SJSA1 (cell line): ENCODE data around the gene HK2. TPM values are rescaled to one million over a fixed set of nuclear protein-coding genes. Genes with fewer than 3 reads are reported as not detected.
A peak's percentile ranks its signal among the peaks of the same experiment; 100 is the strongest.

ENCODE experiments used
- DNase-seq, 2 experiments: peaks; one replicate each; pipeline ENCODE4 v3.0.0-alpha.2; 2015 to 2020; ENCODE audit warnings: low spot score in 2 of 2, low read depth in 1 of 2
- H3K27ac ChIP-seq: fragments of 250-450 bp; sonication (Bioruptor Pico); 2 replicates; pipeline ENCODE4 v1.5.1; 2020; ENCODE audit warnings: mild to moderate bottlenecking, moderate library complexity
- H3K27me3 ChIP-seq: fragments of 250-450 bp; sonication (Bioruptor Pico); replicated peaks from 2 replicates; pipeline ENCODE4 v1.5.1; 2020; ENCODE audit warnings: mild to moderate bottlenecking, moderate library complexity
- H3K36me3 ChIP-seq: fragments of 250-450 bp; sonication (Bioruptor Pico); 2 replicates; pipeline ENCODE4 v1.5.1; 2020; ENCODE audit warnings: mild to moderate bottlenecking
- H3K4me1 ChIP-seq: fragments of 250-450 bp; sonication (Bioruptor Pico); replicated peaks from 2 replicates; pipeline ENCODE4 v1.6.1; 2021; ENCODE audit warnings: mild to moderate bottlenecking
- H3K4me3 ChIP-seq: fragments of 250-450 bp; sonication (Bioruptor Pico); 2 replicates; pipeline ENCODE4 v1.5.1; 2020; ENCODE audit warnings: mild to moderate bottlenecking
- H3K9me3 ChIP-seq: fragments of 250-450 bp; sonication (Bioruptor Pico); replicated peaks from 2 replicates; pipeline ENCODE4 v1.5.1; 2020; ENCODE audit warnings: mild to moderate bottlenecking
- total RNA-seq: library from RNA; depleted of rRNA; stranded (reverse); fragments of >200 nt; shearing (Covaris generic); gene quantifications from 2 replicates; pipeline ENCODE4 v1.2.3, GENCODE V29; 2014

Gene HK2
- total RNA-seq, 1 experiment from 2014 or later, result 7.1 TPM

DNA sequence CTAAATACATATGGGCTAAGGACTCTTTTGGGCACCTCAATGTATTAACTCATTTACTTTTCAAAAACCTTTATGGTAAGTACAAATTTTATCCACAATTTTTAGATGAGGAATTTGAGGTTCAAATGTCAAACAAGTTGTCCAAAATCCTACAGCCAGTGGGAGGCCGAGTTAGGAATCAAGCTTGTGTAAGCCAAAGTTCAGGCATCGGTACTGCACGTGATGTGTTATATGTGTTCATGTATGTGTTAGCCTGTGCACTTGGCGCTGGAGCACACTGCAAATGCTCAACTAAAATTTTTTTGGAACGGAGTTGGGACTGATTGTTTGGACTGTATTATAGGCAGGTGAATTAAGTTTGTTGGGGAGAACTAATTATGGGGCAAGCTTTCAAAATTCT lies 22.7 kb downstream of the HK2 start:
- H3K36me3 ChIP-seq, result peaks cover 18% of the 10 kb centered on the region
- no peaks in the 10 kb centered on the region for H3K9me3 ChIP-seq
- no peak overlapping the region for H3K27ac ChIP-seq
- no peak for DNase-seq
- no peak overlapping the region for H3K4me3 ChIP-seq
- no peaks in the 10 kb centered on the region for H3K27me3 ChIP-seq
- H3K4me1 ChIP-seq, result peaks cover 10% of the 10 kb centered on the region; the same call in 1 of the 2 replicates

DNA sequence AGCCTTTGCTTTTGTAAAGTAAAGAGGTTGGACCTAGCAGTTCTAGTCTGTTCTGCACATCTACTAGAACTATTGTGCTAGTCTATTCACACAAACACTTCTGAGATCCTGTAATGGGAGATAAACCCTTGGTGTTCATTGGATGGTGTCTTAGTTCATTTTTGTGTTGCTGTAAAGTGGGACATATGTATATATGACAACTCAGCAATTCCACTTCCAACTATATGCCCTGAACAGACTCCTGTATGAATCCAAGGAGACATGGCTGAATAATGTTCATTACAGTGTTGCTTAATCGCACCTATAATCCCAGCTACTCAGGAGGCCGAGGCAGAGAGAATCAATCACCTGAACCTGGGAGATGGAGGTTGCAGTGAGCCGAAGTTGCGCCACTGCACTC lies 23.3 kb downstream of the HK2 start:
- Histone ChIP-seq H3K4me1 (peaks cover 10% of the 10 kb centered on the region; the same call in 1 of the 2 replicates), H3K27me3 (no peaks in the 10 kb centered on the region), H3K27ac (no peak overlapping the region), H3K36me3 (peaks cover 20% of the 10 kb centered on the region), H3K9me3 (no peaks in the 10 kb centered on the region), H3K4me3 (no peak overlapping the region)
- no peak for DNase-seq

DNA sequence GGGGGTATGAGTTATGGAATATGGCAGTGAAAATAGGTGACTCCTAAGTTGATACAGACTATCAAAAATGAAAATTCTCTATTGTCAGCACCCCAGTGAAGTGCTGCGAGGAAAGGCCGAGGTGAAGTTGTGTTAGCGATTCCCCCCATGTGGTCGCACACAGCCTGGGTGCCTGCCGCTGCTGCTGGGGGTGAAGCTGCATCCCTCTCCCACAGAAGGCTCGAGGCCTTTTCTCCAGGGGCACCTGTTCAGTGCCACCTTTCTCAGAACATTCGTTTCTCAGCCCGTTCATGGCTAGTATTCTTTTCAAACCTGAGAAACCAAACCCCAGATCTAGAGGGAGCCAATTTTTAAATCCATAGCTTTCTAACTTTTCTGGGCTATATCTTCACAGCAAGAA lies 23.8 kb downstream of the HK2 start:
- no peak for DNase-seq
- Histone ChIP-seq H3K36me3 (peaks cover 20% of the 10 kb centered on the region), H3K4me3 (no peak overlapping the region), H3K27ac (no peak overlapping the region), H3K27me3 (no peaks in the 10 kb centered on the region), H3K9me3 (no peaks in the 10 kb centered on the region), H3K4me1 (peaks cover 10% of the 10 kb centered on the region; the same call in 1 of the 2 replicates)

DNA sequence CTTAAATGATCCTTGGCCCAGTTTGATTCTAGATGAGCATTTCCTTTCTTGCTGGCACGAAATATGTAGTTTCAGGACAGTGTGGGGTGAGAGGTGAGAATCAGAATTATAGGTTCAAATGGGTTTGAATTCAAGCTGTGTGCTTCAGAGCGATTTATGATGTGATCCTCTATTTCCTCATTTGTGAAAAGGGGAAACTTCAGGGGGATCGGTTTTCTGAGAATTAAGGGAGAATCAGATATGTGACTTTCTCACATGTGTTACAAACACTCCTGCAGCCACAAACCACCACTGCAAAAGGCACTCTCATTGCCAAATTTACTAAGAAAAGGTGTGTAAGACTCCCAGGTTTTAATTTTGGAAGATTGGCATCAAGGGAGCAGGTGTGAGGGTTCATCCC lies 24.4 kb downstream of the HK2 start:
- peaks cover 20% of the 10 kb centered on the region for H3K36me3 ChIP-seq
- no peak for DNase-seq
- H3K9me3 ChIP-seq, result no peaks in the 10 kb centered on the region
- H3K4me3 ChIP-seq, result no peak overlapping the region
- peaks cover 10% of the 10 kb centered on the region; the same call in 1 of the 2 replicates for H3K4me1 ChIP-seq
- H3K27me3 ChIP-seq, result no peaks in the 10 kb centered on the region
- no peak overlapping the region for H3K27ac ChIP-seq

DNA sequence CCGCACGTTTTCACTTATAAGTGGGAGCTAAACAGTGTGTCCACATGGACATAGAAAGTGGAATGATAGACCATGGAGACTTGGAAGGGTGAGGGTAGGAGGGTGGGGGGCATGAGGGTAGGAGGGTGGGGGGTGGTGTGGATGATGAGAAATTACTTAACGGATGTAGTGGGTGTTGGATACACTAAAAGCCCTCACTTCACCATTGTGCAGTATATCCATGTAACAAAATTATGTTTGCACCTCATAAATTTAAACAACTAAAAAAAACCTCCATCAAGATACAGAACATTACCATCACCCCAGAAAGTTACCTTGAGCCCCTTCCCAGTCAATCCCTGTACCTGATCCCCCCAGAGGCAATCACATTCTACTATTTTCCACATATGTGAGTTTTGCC lies 26.2 kb downstream of the HK2 start:
- no peak for DNase-seq
- Histone ChIP-seq H3K36me3 (peaks cover 17% of the 10 kb centered on the region), H3K27me3 (no peaks in the 10 kb centered on the region), H3K9me3 (no peaks in the 10 kb centered on the region), H3K27ac (no peak overlapping the region), H3K4me3 (no peak overlapping the region), H3K4me1 (peaks cover 15% of the 10 kb centered on the region)

DNA sequence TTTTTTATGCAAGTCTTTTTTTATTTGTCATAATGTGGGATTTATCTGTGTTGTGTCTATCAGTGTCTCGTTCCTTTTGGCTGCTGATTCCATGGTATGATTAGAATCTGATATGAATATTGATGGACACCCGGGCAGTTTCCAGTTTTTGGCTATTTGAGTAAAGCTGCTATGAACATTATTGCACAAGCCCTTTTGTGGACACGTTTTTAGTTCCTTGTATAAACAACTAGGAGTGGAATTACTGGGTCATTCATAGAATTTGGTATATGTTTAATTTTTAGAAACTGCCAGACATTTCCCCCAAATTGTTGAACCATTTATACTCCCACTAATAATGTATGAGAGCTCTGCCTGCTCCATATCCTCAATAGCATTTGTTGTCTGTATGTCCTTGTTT lies 26.6 kb downstream of the HK2 start:
- H3K27ac ChIP-seq, result no peak overlapping the region
- no peaks in the 10 kb centered on the region for H3K27me3 ChIP-seq
- H3K4me1 ChIP-seq, result peaks cover 19% of the 10 kb centered on the region
- no peak overlapping the region for H3K4me3 ChIP-seq
- peaks cover 14% of the 10 kb centered on the region; the same call in 1 of the 2 replicates for H3K36me3 ChIP-seq
- no peak for DNase-seq
- H3K9me3 ChIP-seq, result no peaks in the 10 kb centered on the region

DNA sequence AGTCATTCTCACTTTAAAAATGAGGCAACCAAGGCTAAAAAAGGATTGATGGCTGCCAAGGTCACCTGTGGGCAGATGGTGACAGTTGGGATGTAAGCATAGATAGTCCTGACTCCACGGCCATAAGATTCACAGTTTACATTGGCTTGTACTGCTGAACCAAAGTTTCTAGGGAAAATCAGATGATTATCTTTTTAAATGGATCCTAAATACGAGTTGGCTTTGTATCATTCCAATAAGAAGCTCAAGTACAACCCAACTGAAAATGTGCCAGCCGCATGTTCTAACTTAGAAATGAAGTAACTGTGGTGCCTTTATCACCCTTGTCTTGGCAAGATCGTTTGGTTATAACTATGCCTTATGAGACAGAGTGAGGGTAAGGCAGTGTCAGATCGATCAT lies 27.6 kb downstream of the HK2 start:
- no peaks in the 10 kb centered on the region for H3K27me3 ChIP-seq
- no peak overlapping the region for H3K4me3 ChIP-seq
- peaks cover 8% of the 10 kb centered on the region; the same call in 1 of the 2 replicates for H3K36me3 ChIP-seq
- peaks cover 23% of the 10 kb centered on the region for H3K4me1 ChIP-seq
- no peak for DNase-seq
- no peak overlapping the region for H3K27ac ChIP-seq
- H3K9me3 ChIP-seq, result no peaks in the 10 kb centered on the region

DNA sequence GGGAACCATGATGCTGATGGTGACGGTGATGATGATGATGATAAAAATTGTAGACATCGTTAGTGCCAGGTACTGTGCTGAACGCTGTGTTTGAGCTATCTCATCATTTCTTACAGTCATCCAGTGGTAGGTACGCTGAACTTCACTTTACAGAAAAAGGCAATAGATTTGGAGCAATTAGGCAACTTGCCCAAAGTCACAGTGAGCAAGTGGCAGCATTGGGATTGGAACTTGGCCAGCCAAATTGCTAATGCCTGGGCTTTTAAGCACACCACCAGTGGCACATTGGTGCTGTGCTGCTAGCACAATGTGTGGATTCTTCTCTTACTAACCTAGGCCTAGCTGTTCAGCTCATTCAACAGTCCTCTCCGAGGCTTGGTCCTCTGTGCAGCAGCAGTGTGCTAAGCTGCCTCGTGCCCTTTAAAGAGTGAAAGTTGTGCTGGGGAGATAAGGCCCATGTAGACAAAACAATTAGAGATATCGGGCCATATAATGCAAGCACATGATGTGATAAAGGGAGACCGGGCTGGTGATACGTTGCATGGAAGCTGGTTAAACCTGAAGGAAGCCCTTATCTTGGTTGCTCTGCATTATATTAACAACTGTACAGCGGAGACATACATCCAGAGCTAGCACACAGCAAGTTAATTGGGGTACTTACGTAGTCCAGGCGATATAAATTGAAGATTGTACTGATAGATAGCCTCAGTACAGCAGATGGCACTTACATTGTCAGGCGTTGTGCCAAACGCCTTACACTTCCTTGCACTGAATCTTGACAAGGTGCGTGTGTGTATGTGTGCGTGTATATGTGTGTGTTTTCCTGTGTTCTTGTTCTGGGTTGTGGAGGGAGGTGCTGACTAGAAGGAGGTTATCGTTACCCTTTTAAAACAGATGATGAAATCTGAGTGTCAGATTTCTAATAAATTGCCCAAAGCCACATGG lies 28.4 kb downstream of the HK2 start:
- DNase-seq, result no peak
- Histone ChIP-seq H3K27ac (no peak overlapping the region), H3K36me3 (0 out of 2 replicates have a peak, but pooled peaks cover 3% of the 10 kb centered on the region), H3K9me3 (no peaks in the 10 kb centered on the region), H3K27me3 (no peaks in the 10 kb centered on the region), H3K4me1 (peaks cover 17% of the 10 kb centered on the region), H3K4me3 (no peak overlapping the region)

DNA sequence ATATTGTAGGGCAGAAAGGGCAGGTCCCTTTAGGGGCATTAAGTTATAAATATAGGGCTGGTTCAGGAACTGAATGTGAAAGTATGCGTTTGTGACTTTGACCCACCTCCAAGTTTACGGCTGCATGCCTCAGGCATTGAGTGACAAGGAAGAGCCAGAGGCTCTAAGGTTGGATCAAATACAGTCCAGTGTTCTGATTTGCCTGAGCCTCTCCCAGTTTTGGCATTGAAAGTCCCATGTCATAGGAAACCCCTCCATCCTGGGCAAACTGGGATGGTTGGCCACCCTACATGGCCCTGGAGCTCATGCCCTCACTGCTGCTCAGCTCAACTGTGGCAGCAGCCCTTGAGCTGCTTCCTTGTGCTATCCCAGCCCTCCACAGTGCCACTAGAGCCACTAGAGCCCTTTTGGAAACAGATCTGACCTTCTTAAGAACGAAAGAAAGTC lies 29.9 kb downstream of the HK2 start:
- H3K9me3 ChIP-seq, result no peaks in the 10 kb centered on the region
- no peak overlapping the region for H3K27ac ChIP-seq
- H3K4me3 ChIP-seq, result no peak overlapping the region
- peaks cover 30% of the 10 kb centered on the region for H3K4me1 ChIP-seq
- no peaks in the 10 kb centered on the region for H3K27me3 ChIP-seq
- 0 out of 2 replicates have a peak, but pooled peaks cover 3% of the 10 kb centered on the region for H3K36me3 ChIP-seq
- DNase-seq, result no peak

DNA sequence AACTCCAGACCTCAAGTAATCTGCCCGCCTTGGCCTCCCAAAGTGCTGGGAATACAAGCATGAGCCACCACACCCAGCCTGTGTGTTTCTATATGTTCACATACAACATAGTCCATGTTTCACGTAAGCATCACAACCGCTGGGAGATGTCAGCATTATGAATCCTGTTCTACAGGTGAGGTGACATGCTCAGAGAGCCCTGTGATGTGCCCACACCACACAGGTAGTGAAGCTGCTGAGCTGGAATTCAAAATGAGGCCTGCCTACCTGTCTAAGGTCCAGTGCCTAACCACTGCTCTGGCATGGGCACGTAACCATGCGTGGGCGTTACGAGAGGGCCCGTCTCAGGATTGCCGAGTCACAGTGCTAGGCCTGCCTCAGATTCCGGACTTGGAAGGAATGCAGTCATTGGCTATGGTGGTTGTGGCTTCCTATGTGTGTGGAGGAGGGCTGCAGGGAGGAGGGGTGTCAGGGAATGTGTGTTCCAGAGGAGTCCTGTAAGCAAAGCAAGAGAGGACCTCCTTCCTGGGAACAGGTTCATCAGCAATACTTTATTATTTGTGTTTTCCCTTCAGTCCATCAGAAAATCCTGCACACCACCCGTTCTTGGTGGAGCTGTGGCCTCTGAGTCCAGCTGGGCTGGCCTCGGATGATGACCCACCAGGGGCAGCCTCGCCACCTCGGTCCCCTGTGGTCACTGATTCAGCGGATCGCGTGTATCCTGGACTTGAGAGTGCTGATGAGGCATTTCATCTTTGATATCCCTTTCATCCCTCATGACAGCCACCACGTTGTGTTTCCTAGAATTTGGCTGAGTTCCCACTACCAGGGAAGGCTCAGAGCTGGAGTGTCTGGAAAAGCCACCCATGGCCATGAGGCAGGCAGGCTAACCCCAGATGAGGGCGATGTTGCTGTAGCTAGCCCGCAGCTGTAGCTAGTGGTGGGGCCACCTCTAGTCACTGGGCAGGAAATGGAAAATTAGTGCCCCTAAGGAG lies 31.1 kb downstream of the HK2 start:
- no peak overlapping the region for H3K27ac ChIP-seq
- H3K36me3 ChIP-seq, result 0 out of 2 replicates have a peak, but pooled peaks cover 3% of the 10 kb centered on the region
- DNase-seq, result peak; percentile 43 to 56
- H3K4me1 ChIP-seq, result peaks cover 30% of the 10 kb centered on the region
- H3K27me3 ChIP-seq, result no peaks in the 10 kb centered on the region
- H3K9me3 ChIP-seq, result no peaks in the 10 kb centered on the region
- H3K4me3 ChIP-seq, result no peak overlapping the region

DNA sequence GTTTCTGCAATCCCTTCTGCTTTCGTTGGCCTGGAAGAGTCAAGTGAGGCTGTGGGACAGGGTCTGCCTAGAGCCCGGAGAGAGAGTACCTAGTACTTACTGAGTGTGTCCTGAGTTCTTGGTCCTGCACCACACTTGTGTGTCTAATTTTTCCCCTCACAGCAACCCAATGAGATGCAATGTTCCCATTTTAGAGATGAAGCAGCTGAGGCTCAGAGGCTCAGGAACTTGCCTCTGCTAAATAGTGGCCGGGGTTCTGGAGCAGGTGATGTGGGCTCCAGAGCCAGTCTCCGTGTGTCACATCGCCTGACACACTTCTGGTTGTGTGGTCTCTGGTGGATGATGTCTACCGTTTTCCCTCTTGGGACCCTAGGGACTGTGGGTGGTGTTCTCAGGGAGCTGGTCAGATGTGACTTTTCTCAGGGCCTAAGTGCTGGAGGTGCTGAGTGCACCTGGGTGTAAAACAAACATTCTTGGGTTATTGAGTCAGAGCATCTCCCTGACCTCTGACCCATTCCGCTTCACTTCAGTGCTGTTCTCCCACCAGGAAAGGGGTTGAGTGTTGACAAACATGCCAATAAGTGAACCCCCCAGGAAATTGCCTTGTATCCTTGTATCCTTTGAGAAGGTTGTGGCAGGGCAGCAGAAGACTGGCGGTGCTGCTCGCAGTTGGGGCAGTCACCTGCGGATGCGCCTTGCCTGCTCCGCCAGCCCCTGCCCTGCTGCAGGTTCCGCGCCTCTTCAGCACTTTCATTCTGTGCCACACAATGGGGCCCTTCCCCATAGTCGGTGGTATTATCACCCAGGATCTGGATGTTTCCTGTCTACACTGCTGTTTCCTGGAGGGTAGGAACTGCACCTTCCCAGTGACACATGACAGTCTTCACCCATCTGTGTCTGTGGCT lies 32.1 kb downstream of the HK2 start:
- H3K27ac ChIP-seq, result no peak overlapping the region
- peaks cover 30% of the 10 kb centered on the region for H3K4me1 ChIP-seq
- H3K4me3 ChIP-seq, result no peak overlapping the region
- H3K36me3 ChIP-seq, result 0 out of 2 replicates have a peak, but pooled peaks cover 3% of the 10 kb centered on the region
- H3K9me3 ChIP-seq, result no peaks in the 10 kb centered on the region
- no peak for DNase-seq
- no peaks in the 10 kb centered on the region for H3K27me3 ChIP-seq

DNA sequence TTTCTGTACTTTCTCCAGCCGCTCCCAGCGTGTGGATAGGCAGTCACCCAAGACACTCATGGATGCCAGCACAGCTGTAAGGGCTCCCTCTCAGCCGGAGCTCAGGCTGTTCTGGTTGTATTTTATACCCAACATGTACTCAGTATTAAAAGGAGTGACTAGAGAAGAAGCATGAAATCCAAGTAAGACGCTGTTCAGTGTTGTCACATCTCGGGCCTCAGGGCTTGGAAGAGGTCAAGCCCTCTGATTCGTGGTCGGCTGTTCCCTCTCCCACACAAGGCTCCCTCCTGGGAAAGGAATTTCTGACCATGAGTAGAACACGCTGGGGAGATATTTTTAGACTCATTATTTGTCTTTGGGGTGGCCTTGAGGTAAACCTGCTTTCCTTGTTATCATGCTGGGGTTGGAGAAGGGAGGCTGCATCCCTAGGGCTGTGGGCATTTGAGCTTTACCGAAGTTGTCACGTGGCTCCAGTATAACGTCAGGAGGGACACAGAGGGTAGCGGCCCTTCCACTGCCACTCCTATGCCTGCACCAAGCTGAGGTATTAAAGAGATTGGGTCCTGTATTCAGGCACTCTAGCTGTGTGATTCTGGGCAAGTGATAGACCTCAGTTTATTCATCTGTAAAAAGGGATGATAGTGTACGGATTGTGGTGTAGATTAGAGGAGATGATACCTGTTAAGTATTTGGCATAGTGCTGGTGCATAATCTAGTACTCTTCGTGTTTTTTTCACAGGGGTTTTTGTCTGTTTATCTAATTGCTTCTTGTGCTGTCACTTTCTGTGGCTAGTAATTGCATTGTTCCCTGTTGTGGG lies 34.1 kb downstream of the HK2 start:
- DNase-seq, result peak in 1 of 2 experiments; percentile 72
- Histone ChIP-seq H3K27me3 (no peaks in the 10 kb centered on the region), H3K27ac (peak overlapping the region; percentile 2; the same call in 1 of the 2 replicates), H3K36me3 (no peaks in the 10 kb centered on the region; the same call in none of the 2 replicates), H3K4me1 (peaks cover 30% of the 10 kb centered on the region), H3K4me3 (no peak overlapping the region), H3K9me3 (no peaks in the 10 kb centered on the region)
